ENCODE data around the gene SRC.

GRCh38 chr20:37309936-37310590 is 35.9 kb upstream of the SRC start:
- TF ChIP-seq CTCF (IDR thresholded peaks at IDR 0.05 in 8 of 11, conservative IDR thresholded peaks at IDR 0.05 in 3 of 11) (no peak), POLR2AphosphoS5 (IDR thresholded peaks at IDR 0.05) (no peak)
